CD14-positive monocyte (primary cell): ENCODE results near the gene ACADS. TPM values are rescaled to one million over a fixed set of nuclear protein-coding genes. Genes with fewer than 3 reads are reported as not detected.

ENCODE experiments used
- DNase-seq, 3 donors: peaks; one replicate each; pipeline ENCODE4 v3.0.0-alpha.2; 2011 to 2022
- H2AFZ ChIP-seq: 2 replicates; pipeline ENCODE4 v1.6.0; 2012; ENCODE audit warnings: mild to moderate bottlenecking, low read depth, low read length, inconsistent platforms; ENCODE audit not compliant: insufficient read depth, poor library complexity, severe bottlenecking
- H3K27ac ChIP-seq, 2 donors: 1 replicate in 1 of 2; 2 replicates in 1 of 2; pipeline ENCODE4 v1.5.1; 2012 to 2013; ENCODE audit warnings: low read length in 2 of 2, control low read depth in 1 of 2, inconsistent platforms in 1 of 2, low read depth in 1 of 2, mild to moderate bottlenecking in 1 of 2
- H3K27me3 ChIP-seq, 2 donors: one replicate each; pipeline versions ENCODE4 v1.6.0 to v1.6.1; 2011 to 2013; ENCODE audit warnings: low read length in 2 of 2; ENCODE audit not compliant: control insufficient read depth in 2 of 2, insufficient read depth in 2 of 2
- H3K36me3 ChIP-seq, 2 donors: replicated peaks in 1 of 2; 1 replicate in 1 of 2; 2 replicates in 1 of 2; pipeline versions ENCODE4 v1.5.1 to v1.6.1; 2012 to 2013; ENCODE audit warnings: low read length in 2 of 2, control low read depth in 1 of 2, inconsistent platforms in 1 of 2, mild to moderate bottlenecking in 1 of 2; ENCODE audit not compliant: insufficient read depth in 2 of 2, control insufficient read depth in 1 of 2
- H3K4me1 ChIP-seq, 2 donors: 1 replicate in 1 of 2; 2 replicates in 1 of 2; pipeline versions ENCODE4 v1.5.1 to v1.6.1; 2012 to 2013; ENCODE audit warnings: low read length in 2 of 2, control low read depth in 1 of 2, inconsistent platforms in 1 of 2, mild to moderate bottlenecking in 1 of 2, moderate library complexity in 1 of 2; ENCODE audit not compliant: insufficient read depth in 2 of 2, control insufficient read depth in 1 of 2
- H3K4me2 ChIP-seq: replicated peaks from 2 replicates; pipeline ENCODE3; 2012; ENCODE audit warnings: low read length, moderate library complexity, mild to moderate bottlenecking; ENCODE audit not compliant: poor library complexity, severe bottlenecking; ENCODE audit errors: extremely low read depth
- H3K4me3 ChIP-seq, 3 experiments: fragments of 200-600 bp in 1 of 3; sonication (generic) in 1 of 3; replicated peaks in 1 of 3; 1 replicate in 2 of 3; 2 replicates in 1 of 3; pipeline ENCODE4 v1.5.1; 2011 to 2013; ENCODE audit warnings: low read length in 3 of 3, mild to moderate bottlenecking in 3 of 3, control low read depth in 2 of 3, low read depth in 2 of 3, inconsistent platforms in 1 of 3, moderate library complexity in 1 of 3
- H3K79me2 ChIP-seq: 2 replicates; pipeline ENCODE4 v1.6.0; 2012; ENCODE audit warnings: mild to moderate bottlenecking, control low read depth, inconsistent platforms, low read length, moderate library complexity; ENCODE audit not compliant: insufficient read depth
- H3K9ac ChIP-seq: 2 replicates; pipeline ENCODE4 v1.6.0; 2017; ENCODE audit warnings: low read length, mild to moderate bottlenecking; ENCODE audit not compliant: insufficient read depth, poor library complexity, severe bottlenecking
- H3K9me3 ChIP-seq, 2 donors: replicated peaks in 1 of 2; 1 replicate in 1 of 2; 2 replicates in 1 of 2; pipeline versions ENCODE4 v1.5.1 to v1.6.1; 2012 to 2013; ENCODE audit warnings: low read length in 2 of 2, control low read depth in 1 of 2; ENCODE audit not compliant: control insufficient read depth in 1 of 2, insufficient read depth in 1 of 2
- H4K20me1 ChIP-seq: 2 replicates; pipeline ENCODE4 v1.6.0; 2012; ENCODE audit warnings: mild to moderate bottlenecking, low read length, control low read depth, moderate library complexity; ENCODE audit not compliant: insufficient read depth
- H3K27ac Mint-ChIP-seq, 7 donors: one replicate each; pipeline ENCODE4 v1.8.0; 2020; ENCODE audit warnings: mild to moderate bottlenecking in 7 of 7, mixed read lengths in 7 of 7, moderate library complexity in 6 of 7, inconsistent platforms in 2 of 7
- H3K27me3 Mint-ChIP-seq, 3 donors: one replicate each; pipeline ENCODE4 v1.8.0; 2021 to 2022; ENCODE audit warnings: low read depth in 3 of 3, mild to moderate bottlenecking in 3 of 3, mixed read lengths in 3 of 3, moderate library complexity in 3 of 3, inconsistent platforms in 1 of 3
- H3K36me3 Mint-ChIP-seq, 2 donors: one replicate each; pipeline ENCODE4 v1.8.0; 2020; ENCODE audit warnings: mixed read lengths in 2 of 2, inconsistent platforms in 1 of 2, mild to moderate bottlenecking in 1 of 2
- H3K4me1 Mint-ChIP-seq: one replicate; pipeline ENCODE4 v1.8.0; 2020; ENCODE audit warnings: mild to moderate bottlenecking, mixed read lengths
- H3K4me3 Mint-ChIP-seq, 2 donors: one replicate each; pipeline ENCODE4 v1.8.0; 2020; ENCODE audit warnings: mild to moderate bottlenecking in 2 of 2, mixed read lengths in 2 of 2, moderate library complexity in 1 of 2
- H3K9me3 Mint-ChIP-seq, 7 donors: one replicate each; pipeline ENCODE4 v1.8.0; 2020 to 2022; ENCODE audit warnings: mixed read lengths in 7 of 7, mild to moderate bottlenecking in 6 of 7, moderate library complexity in 6 of 7, inconsistent platforms in 2 of 7
- CTCF ChIP-seq: fragments of 200-600 bp; IDR thresholded peaks from one replicate; pipeline ENCODE4 v1.8.0; 2022; ENCODE audit warnings: antibody characterized with exemption, mild to moderate bottlenecking
- WGBS: methylation state at CpG from one replicate; pipeline ENCODE4 v1.1.5; 2013; ENCODE audit warnings: missing lambda C conversion rate; ENCODE audit not compliant: insufficient coverage; 5-methylcytosine and 5-hydroxymethylcytosine counted together
- intact Hi-C, 2 donors: fragments of 100-400 bp; cut with micrococcal nuclease; formaldehyde crosslinking; loops; one replicate each; pipeline versions ENCODE4 v1.15.0 to v1.15.1; 2023
- polyA plus RNA-seq, 3 donors: library from polyadenylated mRNA; depleted of rRNA in 1 of 3; unstranded in 2 of 3; stranded (reverse) in 1 of 3; fragments of 300-500 nt in 2 of 3; fragments of >200 nt in 1 of 3; fragmentation: Illumina TruSeq in 2 of 3; gene quantifications; 1 replicate in 2 of 3; 2 replicates in 1 of 3; pipeline ENCODE4 v1.2.3, GENCODE V29; 2012 to 2021

ACADS gene
- polyA plus RNA-seq, 3 donors, result 9.2 to 25.1 (median 18.2) TPM

- H3K27ac Mint-ChIP-seq, result no peak overlapping the region
- H3K4me1 Mint-ChIP-seq, result peaks cover 25% of the 10 kb centered on the region
- TF ChIP-seq CTCF, result peak; percentile 94
- Histone ChIP-seq H4K20me1 (peaks cover 10% of the 10 kb centered on the region), H3K9ac (no peak overlapping the region), H3K4me2 (no peak overlapping the region), H3K4me3 (no peak overlapping the region), H3K4me1 (peaks cover 21 to 22% of the 10 kb centered on the region in 2 donors), H2AFZ (no peak overlapping the region), H3K27ac (no peak overlapping the region), H3K79me2 (peaks cover 42% of the 10 kb centered on the region), H3K27me3 (no peaks in the 10 kb centered on the region), H3K9me3 (no peaks in the 10 kb centered on the region), H3K36me3 (peaks cover 36 to 53% of the 10 kb centered on the region in 2 donors)
- peaks cover 0 to 1% (median 0%) of the 10 kb centered on the region in 3 donors for H3K27me3 Mint-ChIP-seq
- no peaks in the 10 kb centered on the region for H3K9me3 Mint-ChIP-seq
- intact Hi-C loops, result loop anchor here (1.0 to 5.0 kb wide), 6 partner anchors 37 to 133 kb away; partner anchors contain the start of gene POP5 (in 1 of the 2)
- H3K36me3 Mint-ChIP-seq, result peaks cover 49 to 55% of the 10 kb centered on the region in 2 donors
- WGBS, result 50% methylated on average over 2 of the region's 4 CpGs
- H3K4me3 Mint-ChIP-seq, result no peak overlapping the region
- DNase-seq, result peak; percentile 74 to 88 (median 82)
These were observed 11.7 kb upstream of the ACADS start for GRCh38 chr12:120713861-120714482.

- H3K4me1 ChIP-seq, result peaks cover 22 to 24% of the 10 kb centered on the region in 2 donors
- H3K9ac ChIP-seq, result no peak overlapping the region
- Mint-ChIP-seq H3K27me3 (peaks cover 0 to 1% (median 0%) of the 10 kb centered on the region in 3 donors), H3K4me3 (no peak overlapping the region), H3K4me1 (peaks cover 39% of the 10 kb centered on the region), H3K27ac (peak overlapping the region in 1 of 7 donors; percentile 20), H3K36me3 (peaks cover 84 to 91% of the 10 kb centered on the region in 2 donors), H3K9me3 (no peaks in the 10 kb centered on the region)
- H3K79me2 ChIP-seq, result peaks cover 15% of the 10 kb centered on the region
- 93% methylated on average over 5 of the region's 9 CpGs for WGBS
- intact Hi-C loops, result no loop called here
- H4K20me1 ChIP-seq, result peaks cover 7% of the 10 kb centered on the region
- H3K27me3 ChIP-seq, result no peaks in the 10 kb centered on the region
- no peak overlapping the region for H2AFZ ChIP-seq
- no peak overlapping the region for H3K4me3 ChIP-seq
- no peak overlapping the region for H3K4me2 ChIP-seq
- no peak for TF ChIP-seq CTCF
- peaks cover 55 to 89% of the 10 kb centered on the region in 2 donors for H3K36me3 ChIP-seq
- no peak overlapping the region for H3K27ac ChIP-seq
- H3K9me3 ChIP-seq, result no peaks in the 10 kb centered on the region
- DNase-seq, result no peak
These were observed 7.6 kb upstream of the ACADS start for GRCh38 chr12:120718055-120718454.
